H9 (cell line): Measurements from ENCODE around the gene ASIC1. TPM values are rescaled to one million over a fixed set of nuclear protein-coding genes. Genes with fewer than 3 reads are reported as not detected.

Experiments used
- DNase-seq: peaks from one replicate; pipeline ENCODE4 v3.0.0-alpha.2; 2017
- H2AFZ ChIP-seq: one replicate; pipeline ENCODE4 v1.6.1; 2013; ENCODE audit warnings: mild to moderate bottlenecking, low read length, control low read depth, moderate library complexity
- H2AK5ac ChIP-seq: 2 replicates; pipeline ENCODE4 v1.6.1; 2013; ENCODE audit warnings: low read length, control low read depth, mixed read lengths; ENCODE audit not compliant: insufficient read length
- H2BK120ac ChIP-seq: one replicate; pipeline ENCODE4 v1.6.1; 2013; ENCODE audit warnings: low read depth, mild to moderate bottlenecking, low read length, control low read depth, inconsistent platforms; ENCODE audit not compliant: poor library complexity, severe bottlenecking
- H2BK12ac ChIP-seq: 2 replicates; pipeline ENCODE4 v1.6.1; 2013; ENCODE audit warnings: low read length, control low read depth, mixed read lengths, low read depth; ENCODE audit not compliant: insufficient read length
- H2BK15ac ChIP-seq: 2 replicates; pipeline ENCODE4 v1.6.1; 2013; ENCODE audit warnings: low read depth, low read length, control low read depth
- H2BK20ac ChIP-seq: one replicate; pipeline ENCODE4 v1.6.1; 2013; ENCODE audit warnings: low read depth, mild to moderate bottlenecking, low read length, control low read depth, inconsistent platforms; ENCODE audit not compliant: poor library complexity, severe bottlenecking
- H2BK5ac ChIP-seq: 2 replicates; pipeline ENCODE4 v1.6.1; 2013; ENCODE audit warnings: low read length, control low read depth, mixed read lengths; ENCODE audit not compliant: insufficient read length
- H3K14ac ChIP-seq: 2 replicates; pipeline ENCODE4 v1.6.1; 2013; ENCODE audit warnings: low read length, control low read depth; ENCODE audit not compliant: insufficient read depth
- H3K18ac ChIP-seq: 2 replicates; pipeline ENCODE4 v1.6.1; 2013; ENCODE audit warnings: low read depth, mild to moderate bottlenecking, mixed read lengths, low read length, control low read depth; ENCODE audit not compliant: insufficient read length
- H3K23ac ChIP-seq: 2 replicates; pipeline ENCODE4 v1.6.1; 2013; ENCODE audit warnings: low read length, control low read depth, mixed read lengths, low read depth; ENCODE audit not compliant: insufficient read length
- H3K23me2 ChIP-seq: 2 replicates; pipeline ENCODE4 v1.6.1; 2013; ENCODE audit warnings: low read depth, mild to moderate bottlenecking, mixed read lengths, low read length, control low read depth; ENCODE audit not compliant: insufficient read length, poor library complexity, severe bottlenecking
- H3K27ac ChIP-seq: 2 replicates; pipeline ENCODE4 v1.5.1; 2013; ENCODE audit warnings: low read length, control low read depth, mixed read lengths, low read depth; ENCODE audit not compliant: insufficient read length
- H3K27me3 ChIP-seq: 2 replicates; pipeline ENCODE4 v1.6.1; 2013; ENCODE audit warnings: low read length, control low read depth, inconsistent platforms; ENCODE audit not compliant: insufficient read depth
- H3K4ac ChIP-seq: 2 replicates; pipeline ENCODE4 v1.6.1; 2013; ENCODE audit warnings: low read depth, mild to moderate bottlenecking, control low read depth, inconsistent platforms, low read length, moderate library complexity
- H3K4me1 ChIP-seq: 2 replicates; pipeline ENCODE4 v1.6.1; 2013; ENCODE audit warnings: low read length, control low read depth, inconsistent platforms; ENCODE audit not compliant: insufficient read depth
- H3K4me2 ChIP-seq: 2 replicates; pipeline ENCODE4 v1.6.1; 2013; ENCODE audit warnings: low read length, control low read depth, mixed read lengths; ENCODE audit not compliant: insufficient read length, insufficient read depth
- H3K56ac ChIP-seq: 2 replicates; pipeline ENCODE4 v1.6.1; 2013; ENCODE audit warnings: low read depth, mild to moderate bottlenecking, mixed read lengths, low read length, control low read depth; ENCODE audit not compliant: insufficient read length
- H3K79me1 ChIP-seq: 2 replicates; pipeline ENCODE4 v1.6.1; 2013; ENCODE audit warnings: low read depth, mild to moderate bottlenecking, moderate library complexity, low read length, control low read depth, inconsistent platforms; ENCODE audit not compliant: insufficient read depth, poor library complexity, severe bottlenecking
- H3K79me2 ChIP-seq: 2 replicates; pipeline ENCODE4 v1.6.1; 2013; ENCODE audit warnings: low read length, control low read depth, inconsistent platforms; ENCODE audit not compliant: insufficient read depth
- H3K9ac ChIP-seq: 2 replicates; pipeline ENCODE4 v1.6.1; 2013; ENCODE audit warnings: low read length, control low read depth, mixed read lengths; ENCODE audit not compliant: insufficient read length; ENCODE audit errors: extremely low read depth
- H3K9me3 ChIP-seq: one replicate; pipeline ENCODE4 v1.6.1; 2013; ENCODE audit warnings: low read depth, low read length, inconsistent platforms; ENCODE audit not compliant: control insufficient read depth
- H3T11ph ChIP-seq: one replicate; pipeline ENCODE4 v1.6.1; 2013; ENCODE audit warnings: mild to moderate bottlenecking, low read length, control low read depth, inconsistent platforms
- H4K20me1 ChIP-seq: one replicate; pipeline ENCODE4 v1.6.1; 2013; ENCODE audit not compliant: control insufficient read depth, insufficient read length, insufficient read depth
- H4K5ac ChIP-seq: 2 replicates; pipeline ENCODE4 v1.6.1; 2013; ENCODE audit warnings: low read depth, mild to moderate bottlenecking, mixed read lengths, low read length, control low read depth; ENCODE audit not compliant: insufficient read length
- H4K8ac ChIP-seq: replicated peaks from 2 replicates; pipeline ENCODE4 v1.6.1; 2013; ENCODE audit warnings: low read length, control low read depth, mixed read lengths, low read depth; ENCODE audit not compliant: insufficient read length
- H4K91ac ChIP-seq: 2 replicates; pipeline ENCODE4 v1.6.1; 2013; ENCODE audit warnings: low read depth, mild to moderate bottlenecking, moderate library complexity, mixed read lengths, low read length, control low read depth; ENCODE audit not compliant: insufficient read length
- H3K27ac Mint-ChIP-seq, 3 experiments: 2 replicates in 2 of 3; 3 replicates in 1 of 3; pipeline ENCODE4 v1.8.0; 2020 to 2021; ENCODE audit warnings: mixed read lengths in 3 of 3, mild to moderate bottlenecking in 1 of 3, moderate library complexity in 1 of 3
- H3K27me3 Mint-ChIP-seq: 2 replicates; pipeline ENCODE4 v1.8.0; 2021; ENCODE audit warnings: low read depth, mild to moderate bottlenecking, moderate library complexity, mixed read lengths
- H3K36me3 Mint-ChIP-seq, 3 experiments: 2 replicates in 2 of 3; 3 replicates in 1 of 3; pipeline ENCODE4 v1.8.0; 2020 to 2021; ENCODE audit warnings: low read depth in 3 of 3, mixed read lengths in 3 of 3; ENCODE audit not compliant: insufficient read depth in 1 of 3
- H3K4me1 Mint-ChIP-seq, 2 experiments: 2 replicates each; pipeline ENCODE4 v1.8.0; 2020; ENCODE audit warnings: mixed read lengths in 2 of 2
- H3K4me3 Mint-ChIP-seq, 2 experiments: 2 replicates in 1 of 2; 3 replicates in 1 of 2; pipeline ENCODE4 v1.8.0; 2020 to 2021; ENCODE audit warnings: mild to moderate bottlenecking in 2 of 2, mixed read lengths in 2 of 2, moderate library complexity in 1 of 2
- H3K9me3 Mint-ChIP-seq, 2 experiments: 2 replicates in 1 of 2; 3 replicates in 1 of 2; pipeline ENCODE4 v1.8.0; 2020; ENCODE audit warnings: mild to moderate bottlenecking in 2 of 2, mixed read lengths in 2 of 2, moderate library complexity in 1 of 2
- CTCF ChIP-seq: fragments of 200-600 bp; sonication (generic); conservative IDR thresholded peaks from 3 replicates; pipeline ENCODE4 v1.8.0; 2021; ENCODE audit warnings: antibody characterized with exemption, mild to moderate bottlenecking
- WGBS: extraction: QIAGEN DNeasy Blood & Tissue Kit; methylation state at CpG from one replicate; pipeline ENCODE4 v1.1.7; 2013; ENCODE audit warnings: missing lambda C conversion rate, low lambda C conversion rate, mixed read lengths; ENCODE audit not compliant: insufficient read length; ENCODE audit errors: extremely low coverage; 5-methylcytosine and 5-hydroxymethylcytosine counted together
- total RNA-seq: library from RNA; stranded (reverse); gene quantifications from 2 replicates; pipeline ENCODE4 v1.2.1, GENCODE V29; 2021

The ASIC1 gene
- total RNA-seq, 1 experiment from 2014 or later = 3.9 TPM

GRCh38 chr12:50078281-50078680, 20.9 kb downstream of the ASIC1 start:
- H3T11ph ChIP-seq = no peak overlapping the region
- H3K9me3 ChIP-seq = no peaks in the 10 kb centered on the region
- no peak overlapping the region for H3K14ac ChIP-seq
- H3K18ac ChIP-seq = no peak overlapping the region
- no peak overlapping the region for H2BK5ac ChIP-seq
- no peak for TF ChIP-seq CTCF
- H2AFZ ChIP-seq = no peak overlapping the region
- H2AK5ac ChIP-seq = no peak overlapping the region
- no peak overlapping the region for H2BK12ac ChIP-seq
- H3K36me3 Mint-ChIP-seq = no peaks in the 10 kb centered on the region; a peak in 1 of 7 replicates
- no peak overlapping the region for H4K5ac ChIP-seq
- H2BK120ac ChIP-seq = no peak overlapping the region
- no peak overlapping the region for H2BK15ac ChIP-seq
- no peak overlapping the region for H2BK20ac ChIP-seq
- H3K4me1 Mint-ChIP-seq = peaks cover 7 to 22% of the 10 kb centered on the region in 2 experiments
- DNase-seq = no peak
- no peak overlapping the region for H3K27ac Mint-ChIP-seq
- no peak overlapping the region for H3K4me2 ChIP-seq
- no peaks in the 10 kb centered on the region for H3K27me3 ChIP-seq
- no peak overlapping the region for H3K56ac ChIP-seq
- H4K20me1 ChIP-seq = no peaks in the 10 kb centered on the region
- no peak overlapping the region for H4K8ac ChIP-seq
- no peaks in the 10 kb centered on the region for H3K79me2 ChIP-seq
- no peak overlapping the region for H3K9ac ChIP-seq
- no peak overlapping the region for H4K91ac ChIP-seq
- H3K9me3 Mint-ChIP-seq = no peaks in the 10 kb centered on the region
- H3K23ac ChIP-seq = no peak overlapping the region
- H3K4ac ChIP-seq = no peak overlapping the region
- no peaks in the 10 kb centered on the region for H3K4me1 ChIP-seq
- peaks cover 20% of the 10 kb centered on the region for H3K27me3 Mint-ChIP-seq
- no CpG with 5 or more reads among the region's 10 CpGs for WGBS
- H3K27ac ChIP-seq = no peak overlapping the region
- H3K23me2 ChIP-seq = no peaks in the 10 kb centered on the region
- no peaks in the 10 kb centered on the region for H3K79me1 ChIP-seq
- no peak overlapping the region for H3K4me3 Mint-ChIP-seq
